GM18909 (cell line): ENCODE data around the gene EFCAB14.
"Not testable (repeated sequence)": the region's sequence is repeated elsewhere in the genome, so short reads cannot be mapped to it uniquely, and the experiment has no call there.

ENCODE experiments used
- ATAC-seq: cut with Tn5 transposase; IDR thresholded peaks from one replicate; pipeline ENCODE4 v1.9.1; 2021; ENCODE audit warnings: mild to moderate bottlenecking; ENCODE audit not compliant: unreplicated experiment, poor library complexity

The EFCAB14 gene

DNA sequence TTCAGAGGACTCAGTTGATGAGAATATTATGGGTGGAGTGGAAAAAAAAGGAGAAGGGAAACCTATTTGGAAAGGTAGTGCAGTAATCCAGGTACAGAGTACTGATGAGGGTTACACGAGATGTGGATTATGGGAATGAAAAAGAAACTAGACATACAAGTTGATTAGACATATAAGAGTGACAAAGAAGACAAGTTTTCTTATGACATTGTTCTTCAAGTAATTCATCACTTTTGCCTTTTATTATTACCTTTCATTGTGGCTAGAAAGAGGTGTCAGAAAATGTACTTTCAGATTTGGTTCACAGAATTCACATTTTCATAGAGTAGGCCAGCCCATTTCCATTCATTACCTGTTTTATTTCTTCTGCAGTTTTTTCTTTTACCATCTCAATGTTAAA, 61.1 kb downstream of the EFCAB14 start:
- ATAC-seq, result no peak

DNA sequence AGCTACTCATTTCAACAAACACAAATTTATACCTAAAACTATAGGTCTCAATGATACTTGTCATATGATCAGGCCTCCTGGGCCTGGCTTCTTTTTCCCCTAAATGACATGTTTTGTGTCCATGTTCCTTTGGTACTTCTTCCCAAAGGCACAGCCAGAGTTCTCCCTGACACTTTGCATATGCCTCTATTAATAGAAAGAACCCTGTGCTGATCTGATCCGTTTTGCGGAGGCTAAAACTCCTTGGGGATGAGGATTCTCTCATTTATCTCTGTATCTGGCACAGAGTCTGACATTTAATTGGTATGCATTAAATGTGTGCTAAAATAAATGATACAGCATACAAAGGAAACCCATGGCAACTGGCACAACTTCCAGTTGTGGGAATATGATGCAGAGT, 62.3 kb downstream of the EFCAB14 start:
- no peak for ATAC-seq

DNA sequence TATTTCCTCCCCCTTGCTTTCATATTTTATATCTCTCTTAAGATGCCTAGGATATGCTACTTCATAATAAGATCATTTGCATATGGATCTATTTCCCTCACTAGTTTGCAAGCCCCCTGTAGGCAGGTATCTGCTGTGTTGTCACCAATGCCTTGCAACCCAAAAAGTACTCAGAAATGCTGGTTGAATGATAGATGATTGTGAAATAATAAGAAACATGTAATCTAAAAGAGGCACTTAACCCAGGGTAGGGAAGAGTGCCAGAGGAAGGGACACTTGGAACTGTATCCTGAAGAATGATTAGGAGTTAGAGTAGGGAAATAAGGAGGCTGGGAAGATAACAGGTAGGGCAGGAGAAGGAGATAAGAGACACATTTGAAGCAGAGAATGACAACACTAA, 63.1 kb downstream of the EFCAB14 start:
- no peak for ATAC-seq

DNA sequence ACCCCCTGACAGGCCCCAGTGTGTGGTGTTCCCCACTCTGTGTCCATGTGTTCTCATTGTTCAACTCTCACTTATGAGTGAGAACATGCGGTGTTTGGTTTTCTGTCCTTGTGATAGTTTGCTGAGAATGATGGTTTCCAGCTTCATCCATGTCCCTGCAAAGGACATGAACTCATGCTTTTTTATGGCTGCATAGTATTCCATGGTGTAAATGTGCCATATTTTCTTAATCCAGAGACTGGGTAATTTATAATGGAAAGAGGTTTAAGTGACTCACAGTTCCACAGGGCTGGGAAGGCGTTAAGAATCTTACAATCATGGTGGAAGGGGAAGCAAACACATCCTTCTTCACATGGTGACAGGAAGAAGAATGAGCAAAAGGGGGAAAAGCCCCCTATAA, 64.2 kb downstream of the EFCAB14 start:
- ATAC-seq, result not testable (repeated sequence)

DNA sequence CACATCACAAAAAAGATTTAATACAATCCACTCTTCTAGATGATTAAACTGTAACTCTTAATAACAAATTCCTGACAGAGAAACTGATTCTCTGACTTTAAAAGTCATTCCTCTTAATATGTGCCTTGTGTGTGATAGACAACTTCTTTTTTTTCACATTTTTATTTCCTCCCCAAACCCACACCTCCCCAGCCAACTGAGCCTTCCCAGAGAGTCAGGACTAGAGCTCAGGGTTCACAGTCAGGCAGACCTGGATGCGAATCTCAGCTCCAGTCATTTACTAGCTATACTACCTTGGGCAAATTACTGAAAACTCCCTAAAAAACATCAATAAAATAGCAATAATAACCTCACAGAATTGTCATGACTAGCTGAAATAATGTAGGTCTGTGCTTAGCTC, 64.9 kb downstream of the EFCAB14 start:
- no peak for ATAC-seq

DNA sequence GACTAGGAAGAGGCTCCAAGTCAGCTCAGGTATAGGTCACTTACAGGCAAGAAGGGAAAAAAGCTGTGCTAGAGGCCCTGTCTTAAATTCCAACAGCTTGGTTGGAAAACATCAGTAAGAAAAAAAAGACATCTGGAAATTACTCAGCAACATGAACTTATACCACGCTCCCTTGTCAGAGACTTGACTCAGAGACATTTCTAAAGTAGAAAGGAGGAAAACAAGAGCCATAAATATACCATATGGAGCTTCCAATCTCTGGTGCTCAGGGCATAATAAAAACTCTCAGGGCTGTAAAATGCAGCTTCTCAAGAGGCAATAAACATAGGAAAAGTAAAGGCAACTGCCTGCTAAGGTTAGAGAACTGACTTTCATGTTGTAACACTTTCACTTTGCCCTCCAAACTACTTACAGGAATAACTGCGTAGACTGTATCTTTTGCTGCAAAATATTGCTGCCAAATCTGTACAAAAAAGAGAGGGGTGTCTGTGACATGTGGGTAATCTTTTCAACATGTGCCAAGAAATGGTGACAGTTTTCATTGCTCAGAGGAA, 65.4 kb downstream of the EFCAB14 start:
- no peak for ATAC-seq

DNA sequence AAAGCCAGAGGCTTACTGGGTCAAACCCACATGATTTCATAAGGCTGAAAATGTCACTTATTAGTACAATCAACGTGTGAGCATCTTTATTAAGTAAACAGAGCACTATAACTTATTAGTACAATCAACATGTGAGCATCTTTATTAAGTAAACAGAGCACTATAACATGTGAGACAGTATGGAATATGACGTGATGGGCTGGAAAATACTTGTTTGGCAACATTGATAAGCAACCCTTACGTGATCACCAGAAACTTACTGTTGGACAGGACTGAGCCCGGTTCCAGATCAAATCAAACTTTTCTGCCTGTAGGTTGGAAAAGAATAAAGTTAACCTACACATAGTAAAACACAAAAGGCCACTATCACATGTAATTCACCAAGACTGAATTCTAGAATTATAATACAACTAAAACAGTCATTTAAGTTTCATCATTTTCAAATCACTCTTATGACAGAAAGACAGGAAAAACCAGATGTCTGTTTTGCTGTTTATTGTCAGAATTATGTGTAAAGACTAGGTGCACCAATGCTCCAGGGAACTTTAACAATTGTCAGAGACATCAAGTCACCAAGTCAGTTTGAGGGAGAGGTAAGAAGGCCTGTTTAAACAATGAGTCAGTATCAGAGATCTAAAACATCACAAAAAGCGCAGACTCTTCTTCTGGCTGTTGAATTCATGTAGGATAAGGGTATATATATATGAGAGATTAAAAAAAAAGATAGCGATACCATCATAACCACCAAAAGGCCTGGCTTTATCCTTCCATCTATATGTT, 66.4 kb downstream of the EFCAB14 start:
- no peak for ATAC-seq

DNA sequence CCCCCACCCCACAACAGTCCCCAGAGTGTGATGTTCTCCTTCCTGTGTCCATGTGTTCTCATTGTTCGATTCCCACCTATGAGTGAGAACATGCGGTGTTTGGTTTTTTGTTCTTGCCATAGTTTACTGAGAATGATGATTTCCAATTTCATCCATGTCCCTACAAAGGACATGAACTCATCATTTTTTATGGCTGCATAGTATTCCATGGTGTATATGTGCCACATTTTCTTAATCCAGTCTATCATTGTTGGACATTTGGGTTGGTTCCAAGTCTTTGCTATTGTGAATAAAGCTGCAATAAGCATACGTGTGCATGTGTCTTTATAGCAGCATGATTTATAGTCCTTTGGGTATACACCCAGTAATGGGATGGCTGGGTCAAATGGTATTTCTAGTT, 67.8 kb downstream of the EFCAB14 start:
- not testable (repeated sequence) for ATAC-seq

DNA sequence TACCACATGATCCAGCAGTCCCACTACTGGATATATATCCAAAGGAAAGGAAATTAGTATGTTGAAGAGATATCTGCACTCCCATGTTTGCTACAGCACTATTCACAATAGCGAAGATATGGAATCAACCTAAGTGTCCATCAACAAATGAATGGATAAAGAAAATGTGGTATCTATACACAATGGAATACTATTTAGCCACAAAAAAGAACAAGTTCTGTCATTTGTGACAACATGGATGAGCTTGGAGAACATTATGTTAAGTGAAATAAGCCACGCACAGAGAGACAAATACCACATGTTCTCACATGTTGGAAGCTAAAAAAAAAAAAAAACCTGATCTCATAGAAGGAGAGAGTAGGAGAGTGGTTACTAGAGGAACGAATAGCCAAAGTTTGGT, 68.4 kb downstream of the EFCAB14 start:
- ATAC-seq, result no peak

DNA sequence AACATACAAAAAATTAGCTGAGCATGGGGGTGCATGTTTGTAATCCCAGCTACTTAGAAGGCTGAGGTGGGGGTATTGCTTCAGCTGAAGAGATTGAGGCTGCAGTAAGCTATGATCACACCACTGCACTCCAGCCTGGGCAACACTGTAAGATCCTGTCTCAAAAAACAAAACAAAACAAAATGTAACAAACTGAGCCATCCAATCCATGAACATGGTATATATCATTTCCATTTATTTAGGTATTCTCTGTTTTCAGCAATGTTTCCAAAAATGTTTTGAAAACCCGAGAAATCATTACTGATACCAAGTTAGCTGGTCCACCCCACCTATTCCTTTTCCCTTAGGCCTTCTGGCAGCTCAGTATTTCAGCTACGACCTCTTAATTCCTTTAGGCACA, 69.2 kb downstream of the EFCAB14 start:
- no peak for ATAC-seq

DNA sequence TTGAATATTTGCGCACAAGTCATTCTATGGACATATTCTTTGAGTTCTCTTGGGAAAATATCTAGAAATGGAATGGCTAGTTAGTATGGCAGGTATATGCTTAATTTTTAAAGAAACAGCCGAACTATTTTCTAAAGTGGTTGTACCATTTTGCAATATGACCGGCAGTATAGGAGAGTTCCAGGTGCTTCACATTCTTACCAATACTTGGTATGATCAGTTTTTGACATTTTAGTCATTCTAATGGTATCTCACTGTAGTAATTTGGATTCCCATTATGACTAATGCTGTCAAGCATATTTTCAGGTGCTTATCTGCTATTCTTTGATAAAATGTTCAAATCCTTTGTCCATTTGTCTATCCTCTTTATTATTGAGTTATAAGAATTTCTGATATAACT, 71.3 kb downstream of the EFCAB14 start:
- no peak for ATAC-seq

DNA sequence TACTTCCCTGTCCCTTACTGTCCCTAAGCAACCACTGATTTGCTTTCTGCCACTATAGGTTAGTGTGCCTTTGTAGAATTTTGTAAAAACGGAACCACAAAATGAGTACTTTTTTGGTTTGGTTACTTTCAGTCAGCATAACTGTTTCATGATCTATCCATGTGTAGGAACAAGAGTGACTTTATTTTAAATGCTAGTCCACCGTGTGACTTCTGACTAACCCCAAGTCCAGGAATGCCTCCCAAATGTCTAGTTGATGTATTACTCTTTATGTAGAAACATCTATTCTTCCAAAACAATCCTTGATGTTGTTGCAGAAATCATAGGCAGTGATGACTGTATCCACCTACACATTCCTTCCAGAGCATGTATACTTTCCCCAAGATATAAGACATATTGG, 72.1 kb downstream of the EFCAB14 start:
- ATAC-seq, result no peak

DNA sequence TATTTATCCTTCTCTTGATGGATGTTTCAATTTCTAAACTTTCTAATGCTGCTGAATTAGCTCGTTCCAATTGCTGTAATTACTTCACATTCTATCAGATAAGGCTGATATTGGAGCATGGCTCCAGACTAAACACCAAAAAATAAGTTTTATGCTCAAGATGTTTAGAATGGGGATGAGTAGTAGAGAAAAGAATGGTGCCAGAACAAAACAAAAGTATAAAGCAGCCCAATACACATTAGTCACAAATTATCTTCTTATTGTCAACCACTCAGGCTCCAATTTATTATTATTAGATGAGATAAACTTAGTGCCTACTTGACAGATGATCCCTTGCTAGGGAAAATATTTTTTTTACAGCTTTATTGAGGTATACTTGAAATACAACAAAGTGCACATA, 72.6 kb downstream of the EFCAB14 start:
- no peak for ATAC-seq

DNA sequence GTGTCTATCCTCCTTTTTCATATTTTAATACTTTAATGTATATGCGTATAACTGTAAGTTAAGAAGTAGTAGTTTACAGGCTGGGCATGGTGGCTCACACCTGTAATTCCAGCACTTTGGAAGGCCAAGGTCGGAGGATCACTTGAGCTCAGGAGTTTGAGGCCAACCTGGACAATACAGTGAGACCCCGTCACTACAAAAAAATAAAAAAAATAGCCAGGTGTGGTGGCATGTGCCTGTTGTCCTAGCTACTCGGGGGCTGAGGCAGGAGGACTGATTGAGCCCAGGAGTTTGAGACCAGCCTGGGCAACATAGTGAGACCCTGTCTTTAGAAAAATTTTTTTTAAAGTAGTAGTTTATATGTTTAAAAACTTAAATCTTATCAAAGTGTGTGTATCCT, 73.1 kb downstream of the EFCAB14 start:
- no peak for ATAC-seq

DNA sequence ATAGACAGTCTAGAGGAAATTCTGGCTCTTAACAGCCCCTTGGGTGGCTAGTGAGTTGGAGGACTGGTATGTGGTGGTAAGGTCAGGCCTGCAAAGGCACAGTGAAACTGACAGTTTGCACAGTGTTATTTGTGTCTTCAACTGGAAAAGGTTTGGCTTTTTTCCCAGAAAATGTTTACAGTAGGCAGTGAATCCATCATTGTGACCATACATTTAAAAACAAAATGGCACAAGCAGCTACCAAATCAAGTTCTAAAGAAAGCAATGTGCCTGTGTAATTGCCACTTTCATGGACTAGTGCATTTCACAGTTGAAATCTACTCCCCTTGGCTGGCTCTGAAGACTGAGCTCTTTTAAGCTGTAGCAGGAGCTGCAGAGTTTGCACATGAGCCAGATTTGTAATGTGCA, 75.5 kb downstream of the EFCAB14 start:
- no peak for ATAC-seq

DNA sequence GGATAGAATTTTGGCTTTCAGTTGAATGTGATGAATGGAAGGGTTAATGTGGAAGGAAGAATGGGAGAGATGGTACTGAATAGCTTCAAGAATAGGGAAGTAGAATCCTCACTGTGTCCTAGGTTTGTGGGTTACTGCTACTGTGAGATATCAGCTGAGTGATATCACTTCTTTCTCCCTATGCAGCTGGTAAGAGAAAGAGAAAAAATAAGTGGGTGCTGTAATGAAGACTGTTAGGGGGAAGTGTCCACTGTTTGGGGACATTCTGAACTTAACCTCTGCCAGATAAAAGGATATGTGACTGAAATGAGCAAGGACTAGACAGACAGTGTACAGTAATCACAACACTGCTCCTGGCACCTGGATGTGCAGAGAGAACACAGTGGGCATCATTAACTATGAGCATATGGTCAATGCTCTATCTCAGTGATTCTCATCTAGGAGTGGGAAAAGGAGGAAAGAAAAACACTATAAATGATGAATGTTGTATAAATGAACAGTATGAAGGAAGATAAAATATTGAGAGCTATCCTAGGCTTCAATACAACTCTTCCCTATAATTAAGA, 76.7 kb downstream of the EFCAB14 start:
- ATAC-seq, result no peak

DNA sequence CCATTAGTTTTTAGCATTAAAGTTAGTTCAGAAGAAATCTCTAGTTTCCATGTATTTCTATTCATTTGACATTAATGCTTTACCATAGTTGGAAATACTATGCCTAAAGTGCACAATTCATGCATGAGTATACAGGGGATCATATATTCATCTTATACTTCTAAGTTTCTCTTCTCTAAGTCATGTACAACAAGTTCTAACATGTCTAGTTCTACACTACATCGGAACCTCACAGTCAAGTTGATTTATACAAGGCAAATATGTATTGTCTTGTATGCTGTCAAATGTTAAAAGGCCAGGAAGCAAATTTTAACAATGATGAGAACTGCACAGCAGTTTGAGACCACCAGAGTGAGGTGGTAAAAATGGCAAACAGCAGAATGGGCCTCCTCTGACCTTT, 79.4 kb downstream of the EFCAB14 start:
- no peak for ATAC-seq

DNA sequence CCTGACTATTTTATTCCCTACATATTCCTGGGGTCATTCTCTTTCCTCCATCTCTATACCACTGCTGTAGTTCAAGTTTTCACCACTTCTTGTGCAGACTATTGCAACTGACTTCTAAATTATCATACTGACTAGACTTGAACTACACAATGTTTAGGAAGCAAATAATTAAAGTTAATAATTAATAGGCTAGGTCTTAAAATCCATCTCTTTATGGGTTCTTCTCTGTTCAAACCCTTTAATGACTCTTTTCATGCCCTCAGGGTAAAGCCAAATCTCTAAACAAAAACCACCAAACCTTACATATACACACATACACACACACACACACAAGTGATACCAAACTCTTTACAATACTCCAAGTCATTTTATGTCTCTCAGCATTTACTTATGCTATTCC, 80.0 kb downstream of the EFCAB14 start:
- ATAC-seq, result no peak

DNA sequence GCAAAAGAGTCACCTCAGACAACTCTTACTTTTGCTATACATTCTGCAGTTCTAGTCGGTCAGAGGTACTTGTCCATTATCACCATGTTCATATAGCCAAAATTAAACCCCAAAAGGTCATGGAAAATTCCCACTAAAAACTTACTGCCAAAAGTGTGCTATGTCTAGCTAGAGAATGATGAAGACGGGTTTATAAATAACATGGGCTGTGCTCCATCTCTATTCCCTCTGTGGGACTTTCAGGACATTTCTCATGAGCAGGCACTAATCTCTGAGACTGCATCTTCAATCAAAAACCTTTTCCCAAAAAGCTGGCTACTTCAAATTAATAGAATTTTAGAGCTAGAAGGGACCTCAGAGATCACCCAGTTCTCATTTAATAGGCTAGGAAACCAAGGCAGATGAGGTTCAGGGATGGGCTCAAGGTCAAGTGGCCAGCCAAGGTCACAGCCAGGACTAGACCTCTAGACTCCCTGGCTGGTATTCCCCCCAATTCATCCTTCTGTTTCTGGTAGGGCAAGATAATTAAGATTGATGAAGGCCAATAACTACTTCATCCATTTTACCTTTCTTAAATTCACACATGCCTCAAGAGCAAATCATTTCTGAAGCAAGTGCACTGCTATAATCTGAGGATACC, 81.3 kb downstream of the EFCAB14 start:
- ATAC-seq, result no peak

DNA sequence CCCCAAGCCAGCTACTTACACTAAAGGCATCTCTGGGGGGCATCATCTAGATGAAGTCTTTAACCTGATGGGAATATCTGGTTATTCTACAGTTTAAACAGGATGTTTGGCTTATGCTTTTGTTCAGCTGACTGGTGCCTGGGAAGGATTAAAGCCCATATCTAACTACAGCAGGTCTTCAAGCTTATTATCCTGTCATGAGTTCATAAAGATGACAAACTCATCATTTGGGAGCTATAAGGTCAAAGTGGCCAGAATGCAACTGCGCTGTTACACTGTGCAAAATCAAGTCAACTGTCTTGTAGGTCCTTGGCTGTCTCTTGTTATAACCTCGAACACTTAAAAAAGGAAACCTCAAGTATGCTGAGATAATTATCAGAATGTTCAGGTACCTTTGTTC, 83.7 kb downstream of the EFCAB14 start:
- no peak for ATAC-seq

DNA sequence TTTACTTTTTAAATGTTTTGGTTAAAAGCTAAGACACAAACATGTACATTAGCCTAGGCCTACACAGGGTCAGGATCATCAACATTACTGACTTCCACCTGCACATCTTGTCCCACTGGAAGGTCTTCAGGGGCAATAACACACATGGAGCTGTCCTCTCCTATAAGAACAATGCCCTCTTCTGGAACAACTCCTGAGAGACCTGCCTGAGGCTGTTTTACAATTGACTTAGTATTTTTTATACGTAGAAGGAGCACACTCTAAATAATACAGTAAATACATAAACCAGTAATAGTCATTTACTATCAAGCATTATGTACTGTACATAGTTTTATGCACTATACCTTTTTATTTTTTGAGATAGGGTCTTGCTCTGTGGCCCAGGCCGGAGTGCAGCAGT, 88.2 kb downstream of the EFCAB14 start:
- ATAC-seq, result no peak
